KG1 (cell line): ENCODE results near the gene PRIMA1.

Experiments
- DNase-seq: peaks from one replicate; lab custom pipeline; 2025; lab: John Stamatoyannopoulos, UW

PRIMA1 gene

DNA sequence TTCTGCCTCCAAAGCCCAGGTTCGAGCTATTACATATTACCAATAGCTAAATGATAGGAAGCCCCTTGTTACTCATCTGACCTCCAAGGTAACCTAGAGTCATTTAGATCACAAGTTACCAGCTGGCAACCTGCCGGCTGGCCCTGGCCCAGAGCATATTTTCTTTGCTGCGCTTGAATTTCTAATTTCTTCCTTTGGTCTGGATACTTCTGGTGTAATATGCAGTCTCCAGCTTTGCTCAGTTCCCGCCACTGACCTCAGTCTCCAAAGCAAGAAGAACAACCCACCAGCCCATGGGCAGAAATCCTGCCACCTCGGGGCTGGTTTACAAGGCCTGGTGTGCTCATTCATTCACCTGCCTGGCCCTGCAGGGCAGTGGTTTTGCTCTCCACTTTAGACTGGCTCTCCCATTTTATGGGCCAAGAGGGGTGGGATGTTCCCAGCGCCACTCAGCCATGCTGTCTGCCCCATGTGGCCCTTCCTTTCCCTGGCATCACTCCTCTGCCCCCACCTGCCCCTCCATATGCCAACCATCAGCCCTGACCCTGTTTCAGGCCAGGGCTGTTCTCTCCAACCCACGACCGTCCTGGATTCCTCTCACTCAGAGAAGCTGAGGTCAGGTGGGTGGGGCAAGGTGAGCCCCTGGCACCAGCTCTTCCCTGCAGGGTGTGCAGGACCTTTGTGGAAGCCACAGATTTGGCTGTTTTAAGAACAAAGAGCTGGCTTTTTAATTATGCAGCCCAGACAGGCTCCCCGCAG, 76.0 kb downstream of the PRIMA1 start:
- DNase-seq: no peak

DNA sequence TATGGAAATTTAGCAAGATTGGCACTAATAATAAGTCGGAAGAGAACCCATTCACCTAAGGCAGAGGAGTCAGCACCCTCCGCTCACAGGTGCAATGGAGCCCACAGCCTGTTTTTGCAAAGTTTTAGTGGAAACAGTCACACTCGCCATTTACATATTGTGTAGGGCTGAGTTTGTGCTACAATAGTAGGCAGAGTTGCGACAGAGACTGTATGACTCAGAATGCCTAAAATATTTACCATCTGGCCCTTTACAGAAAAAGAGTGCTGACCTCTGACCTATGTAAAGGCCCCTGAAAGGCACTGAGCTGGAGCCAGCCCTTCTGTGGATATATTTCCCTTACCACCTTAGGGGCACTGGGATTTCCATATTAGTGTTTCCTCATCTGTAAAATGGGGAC, 79.0 kb downstream of the PRIMA1 start:
- no peak for DNase-seq

DNA sequence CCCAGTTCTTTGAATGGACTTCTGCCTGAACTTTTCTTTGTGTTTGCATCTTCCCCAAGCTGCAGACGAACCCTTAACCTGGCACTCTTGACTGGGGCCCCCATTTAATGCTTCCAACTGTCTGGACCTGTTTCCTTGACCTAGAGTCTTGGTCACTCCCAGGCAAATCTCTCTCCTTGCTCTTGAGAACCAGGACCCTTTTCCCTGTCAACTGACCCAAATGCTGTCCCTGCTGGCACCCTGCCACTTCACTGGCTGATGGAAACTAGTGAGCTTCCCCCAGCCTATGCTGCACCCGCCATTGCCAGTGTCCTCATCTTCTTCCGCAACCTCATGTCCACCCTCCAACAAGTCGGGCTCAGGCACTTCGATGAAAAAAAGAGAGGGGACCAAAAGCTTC, 79.5 kb downstream of the PRIMA1 start:
- DNase-seq: no peak

DNA sequence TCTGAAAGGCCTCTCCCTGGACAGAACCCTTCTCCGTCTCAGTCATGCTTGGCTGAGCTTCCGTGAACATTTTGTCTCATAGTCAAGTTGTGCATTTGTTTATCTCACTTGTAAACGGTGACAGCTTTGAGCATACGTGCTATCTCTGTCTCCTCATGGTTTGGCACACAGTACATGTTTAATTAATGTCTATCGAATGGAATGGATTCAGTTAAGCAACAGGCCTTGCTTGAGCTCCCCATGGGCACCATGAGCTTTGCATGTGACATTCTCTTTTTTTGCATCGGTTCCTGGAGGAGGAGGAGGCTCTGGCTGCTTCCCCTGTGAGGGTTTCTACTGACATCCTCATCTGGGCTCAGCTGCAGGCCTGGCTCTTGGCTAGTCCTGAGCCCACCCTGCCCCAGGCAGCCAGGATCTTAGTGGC, 80.0 kb downstream of the PRIMA1 start:
- DNase-seq: no peak

- no peak for DNase-seq
Measured at GRCh38 chr14:93707475-93707874, 80.8 kb downstream of the PRIMA1 start.

DNA sequence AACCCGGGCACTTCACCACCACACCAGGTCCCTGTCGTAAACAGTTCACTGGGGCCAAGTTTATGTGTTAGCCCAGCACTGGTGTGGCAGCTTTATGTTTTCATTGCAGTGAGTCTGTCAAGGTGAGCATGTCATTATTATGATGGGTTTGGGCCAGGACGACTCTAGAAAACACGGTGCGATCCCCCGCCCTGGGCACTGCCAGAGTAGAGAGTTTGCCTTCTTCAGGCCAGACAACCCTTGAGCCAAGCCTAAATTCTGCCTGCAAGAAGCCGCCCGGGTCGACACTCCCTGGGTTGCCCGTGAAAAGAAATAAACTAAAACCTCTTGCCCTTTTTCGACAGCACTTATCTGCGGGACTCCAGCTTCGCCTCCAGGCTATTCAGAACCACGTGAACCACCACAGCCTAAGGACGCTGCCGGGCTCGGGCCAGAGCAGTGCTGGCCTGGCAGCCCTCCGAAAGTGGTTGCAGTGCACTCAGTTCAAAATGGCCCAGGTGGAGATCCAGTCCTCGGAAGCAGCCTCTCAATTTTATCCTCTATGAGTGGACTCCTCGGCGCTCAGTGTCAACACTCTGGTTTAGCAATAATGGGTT, 81.8 kb downstream of the PRIMA1 start:
- DNase-seq: no peak

GRCh38 chr14:93705513-93706156, 82.7 kb downstream of the PRIMA1 start:
- DNase-seq: no peak

DNA sequence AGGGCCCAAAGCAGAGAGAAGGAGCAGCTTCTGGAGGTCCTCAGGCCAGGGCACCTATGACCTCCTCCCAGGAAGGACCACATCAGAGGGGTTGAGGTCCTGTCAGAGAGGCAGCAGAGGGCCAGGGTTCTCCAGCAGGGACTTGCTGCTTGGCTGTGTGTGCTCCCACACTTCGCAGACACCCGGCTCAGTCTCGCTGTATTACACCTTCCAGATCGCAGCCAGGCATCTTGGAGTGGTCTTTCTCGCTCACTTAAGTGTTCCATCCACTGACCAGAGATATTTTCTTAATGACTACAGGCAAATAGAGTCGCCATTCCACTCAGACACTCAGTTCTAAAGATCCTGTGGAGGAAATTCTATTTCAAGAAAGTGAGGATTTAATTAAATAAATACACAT, 84.3 kb downstream of the PRIMA1 start:
- DNase-seq: no peak

DNA sequence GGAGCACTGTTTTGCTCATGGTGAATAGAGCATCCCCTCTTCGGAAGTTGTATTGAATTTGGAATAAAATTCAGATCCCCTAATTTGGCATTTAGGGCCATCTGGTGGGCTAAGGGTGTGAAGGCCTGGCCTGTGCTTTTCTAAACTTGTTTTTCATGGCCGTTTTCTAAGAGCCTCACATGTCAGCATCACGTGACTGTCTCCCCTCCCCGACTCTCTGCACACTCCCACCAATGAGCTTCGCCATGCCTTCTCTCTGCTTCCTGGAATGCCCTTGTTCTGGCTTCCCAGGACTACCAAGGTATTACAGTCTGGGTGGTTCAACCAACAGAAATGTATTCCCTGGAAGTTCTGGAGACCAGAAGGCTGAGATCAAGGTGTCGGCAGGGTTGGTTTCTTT, 85.3 kb downstream of the PRIMA1 start:
- DNase-seq: no peak

- no peak for DNase-seq
Measured at GRCh38 chr14:93701562-93701961, 86.7 kb downstream of the PRIMA1 start.

- no peak for DNase-seq
Measured at GRCh38 chr14:93700928-93701327, 87.4 kb downstream of the PRIMA1 start.

DNA sequence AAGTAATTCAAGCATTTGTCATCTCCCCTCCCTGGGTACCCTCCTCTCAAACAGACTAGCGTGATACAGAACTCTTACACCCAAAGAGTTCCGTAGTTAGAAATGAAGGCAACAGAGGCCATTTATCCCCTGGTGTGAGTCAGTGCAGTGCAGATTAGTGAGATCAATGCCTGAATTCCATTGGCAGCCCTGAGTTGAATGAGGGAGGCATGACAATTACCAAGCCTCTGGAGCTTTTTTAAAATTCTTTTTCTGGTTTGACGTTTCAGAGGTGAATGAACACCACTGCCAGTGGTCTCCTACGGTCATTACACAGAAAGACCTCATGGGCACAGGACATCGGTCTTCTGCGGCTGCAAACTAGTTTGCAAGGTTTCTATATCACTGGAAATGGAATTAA, 94.4 kb downstream of the PRIMA1 start:
- no peak for DNase-seq

GRCh38 chr14:93691042-93691780, 97.1 kb downstream of the PRIMA1 start:
- DNase-seq: no peak

DNA sequence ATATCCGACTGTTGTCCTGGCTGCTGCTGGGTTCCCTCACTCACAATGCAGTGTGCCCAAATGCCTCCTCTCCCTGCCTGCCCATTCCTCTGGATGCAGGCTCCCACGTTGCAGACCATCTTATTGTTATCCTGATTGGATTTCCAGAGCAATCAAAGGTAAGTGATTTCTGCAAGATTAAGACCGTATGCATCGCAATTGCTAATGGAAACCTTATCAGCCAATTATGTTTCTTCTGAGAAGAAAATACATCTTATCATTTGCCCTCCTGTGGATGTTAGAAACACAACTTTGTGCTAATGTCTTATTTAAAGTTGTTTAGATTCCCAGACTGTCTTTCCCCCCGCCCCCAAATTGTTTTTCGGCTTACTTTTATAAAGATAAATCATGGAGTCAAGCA, 98.1 kb downstream of the PRIMA1 start:
- no peak for DNase-seq

DNA sequence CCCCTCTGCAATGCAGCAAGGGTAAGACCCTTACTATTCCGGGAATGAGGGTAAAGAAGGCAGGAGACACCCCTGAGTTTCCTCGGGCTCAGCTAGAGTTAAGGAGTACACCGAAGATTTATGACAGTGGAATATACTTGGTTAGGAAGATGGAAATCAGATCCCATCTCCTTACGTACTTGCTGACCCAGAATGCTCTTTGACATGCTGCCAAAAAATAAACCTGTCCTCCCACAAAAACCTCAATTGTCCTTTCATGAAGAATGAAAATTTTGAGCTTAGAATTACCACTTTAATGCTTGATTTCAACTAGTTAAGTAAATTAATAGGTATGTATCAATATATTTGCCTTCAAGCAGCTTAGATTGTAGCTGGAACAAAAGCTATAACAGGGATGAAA, 99.5 kb downstream of the PRIMA1 start:
- no peak for DNase-seq

DNA sequence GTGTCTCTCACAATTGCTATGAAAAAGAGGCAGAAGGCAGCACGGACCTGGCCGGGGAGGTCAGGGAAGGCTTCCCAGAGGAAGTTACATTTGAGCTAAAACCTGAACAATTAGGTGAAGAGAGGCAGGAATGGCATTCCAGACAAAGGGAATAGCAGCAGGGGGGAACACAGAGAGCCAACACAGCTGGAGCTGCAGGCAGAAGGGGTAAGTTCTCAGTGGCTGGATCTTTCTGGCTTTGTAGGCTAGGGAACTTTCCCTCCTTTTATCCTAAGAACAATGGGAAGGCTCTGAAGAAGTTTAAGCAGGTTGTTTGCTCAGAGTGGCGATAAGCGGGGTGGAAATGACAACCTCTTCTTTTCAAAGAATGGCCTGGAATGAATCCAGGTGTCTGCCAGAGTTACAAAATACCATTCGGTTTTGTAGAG, 100.0 kb downstream of the PRIMA1 start:
- no peak for DNase-seq

DNA sequence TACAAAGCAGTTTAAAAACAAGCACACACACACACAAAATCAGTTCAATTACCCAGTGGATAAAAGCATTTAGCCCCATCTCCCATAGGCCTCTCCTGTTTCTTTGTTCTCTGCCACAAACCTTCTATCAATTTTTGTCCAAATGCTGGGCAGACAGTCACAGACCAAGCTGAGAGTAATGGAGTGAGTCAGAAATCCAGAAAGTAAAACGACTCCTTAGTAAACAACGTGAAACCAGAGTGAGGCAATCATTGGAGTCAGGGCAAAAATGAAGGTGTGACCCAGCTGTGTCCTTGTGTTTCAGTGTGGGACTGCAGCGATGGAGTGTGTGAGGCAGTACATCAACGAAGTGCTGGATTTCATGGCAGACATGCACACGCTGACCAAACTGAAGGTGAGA, 102.0 kb downstream of the PRIMA1 start:
- no peak for DNase-seq

- DNase-seq: no peak
Measured at GRCh38 chr14:93685121-93685895, 103.0 kb downstream of the PRIMA1 start.

DNA sequence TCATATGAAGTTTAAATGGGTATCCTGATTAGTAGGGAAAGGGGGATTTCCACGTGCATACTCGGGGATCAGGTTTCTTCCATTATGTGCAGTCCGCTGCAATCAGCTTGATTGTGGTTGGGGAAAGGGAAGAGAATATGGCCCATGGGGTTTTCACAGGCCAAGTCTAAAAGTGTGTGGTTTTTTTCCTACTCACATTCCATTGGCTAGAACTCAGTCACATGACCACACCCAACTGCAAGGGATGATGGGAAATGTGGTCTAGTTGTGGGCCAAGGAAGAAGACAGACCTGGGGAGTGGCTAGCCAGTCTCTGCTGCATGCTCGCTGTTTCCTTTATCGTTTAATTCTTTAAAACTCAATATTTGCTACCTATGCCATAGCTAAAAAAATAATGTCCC, 105.1 kb downstream of the PRIMA1 start:
- no peak for DNase-seq

DNA sequence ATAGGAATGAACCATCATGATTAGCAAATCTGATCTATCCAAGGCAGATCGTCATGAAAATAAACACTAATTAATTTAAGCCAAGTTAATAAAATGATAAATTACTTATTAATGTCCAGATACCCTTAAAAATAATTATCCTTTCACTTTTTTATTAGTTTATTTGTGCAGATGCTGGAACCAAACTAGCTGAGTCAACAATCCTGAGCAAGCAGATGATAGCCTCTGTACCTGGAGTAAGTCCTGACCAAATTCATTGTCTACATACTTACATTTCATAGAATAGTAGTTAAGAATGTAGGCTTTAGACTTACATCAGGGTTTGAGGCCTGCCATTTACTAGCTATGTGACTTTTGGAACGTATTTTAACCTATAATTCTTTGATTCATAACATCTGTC, 105.8 kb downstream of the PRIMA1 start:
- no peak for DNase-seq

- DNase-seq: no peak
Measured at GRCh38 chr14:93676416-93676958, 111.8 kb downstream of the PRIMA1 start.

- DNase-seq: no peak
Measured at GRCh38 chr14:93675651-93676050, 112.6 kb downstream of the PRIMA1 start.
